Uterus (tissue), 4 donors: ENCODE data around the gene SYNPO. TPM values are rescaled to one million over a fixed set of nuclear protein-coding genes. Genes with fewer than 3 reads are reported as not detected.

ENCODE experiments used
- DNase-seq, 2 donors: peaks; one replicate each; pipeline ENCODE4 v3.0.0-alpha.2; 2019 to 2020
- H3K27ac ChIP-seq, 2 donors: fragments of 200-600 bp; sonication (generic); 1 replicate in 1 of 2; 2 replicates in 1 of 2; pipeline ENCODE4 v1.5.1; 2016 to 2018
- H3K27me3 ChIP-seq, 2 donors: fragments of 200-600 bp; sonication (generic); one replicate each; pipeline ENCODE4 v1.5.1; 2018 to 2019; ENCODE audit warnings: control low read depth in 1 of 2
- H3K36me3 ChIP-seq, 2 donors: fragments of 200-600 bp; sonication (generic); one replicate each; pipeline ENCODE4 v1.5.1; 2019; ENCODE audit warnings: control low read depth in 1 of 2
- H3K4me1 ChIP-seq, 2 donors: fragments of 200-600 bp; sonication (generic); one replicate each; pipeline ENCODE4 v1.5.1; 2018 to 2019; ENCODE audit warnings: control low read depth in 1 of 2
- H3K4me3 ChIP-seq, 2 donors: fragments of 200-600 bp; sonication (generic); 1 replicate in 1 of 2; 2 replicates in 1 of 2; pipeline ENCODE4 v1.5.1; 2018 to 2019; ENCODE audit warnings: mild to moderate bottlenecking in 1 of 2
- H3K9me3 ChIP-seq, 2 donors: fragments of 200-600 bp; sonication (generic); one replicate each; pipeline ENCODE4 v1.5.1; 2019; ENCODE audit warnings: control low read depth in 1 of 2
- POLR2A ChIP-seq, 2 donors: fragments of 450-650 bp; IDR thresholded peaks; one replicate each; pipeline ENCODE4 v1.6.1; 2016; ENCODE audit warnings: antibody characterized with exemption in 2 of 2, mild to moderate bottlenecking in 1 of 2, moderate library complexity in 1 of 2
- intact Hi-C: fragments of 100-400 bp; cut with DNase I; formaldehyde crosslinking; loops from one replicate; pipeline ENCODE4 v1.15.1; 2023; ENCODE audit warnings: low total_unique reads
- total RNA-seq, 4 donors: library from RNA; depleted of rRNA in 3 of 4; stranded (reverse); fragments of >200 nt in 3 of 4; gene quantifications; one replicate each; pipeline versions ENCODE4 v1.1.0 to v1.2.4, GENCODE V29; 2014 to 2023
- TF ChIP-seq, protein P1 (sequence below), 4 experiments: fragments of 200-600 bp in 2 of 4; fragments of 450-650 bp in 2 of 4; sonication (generic) in 2 of 4; IDR thresholded peaks; one replicate each; pipeline ENCODE4 v1.5.1; 2016 to 2019; ENCODE audit warnings: antibody characterized with exemption in 4 of 4, mild to moderate bottlenecking in 2 of 4, moderate library complexity in 1 of 4
- donor health status: DM: yes; HTN: yes; CAD: no.

SYNPO gene
- total RNA-seq, 4 donors from 2014 or later, result 3.6 to 146 (median 10.6) TPM

DNA sequence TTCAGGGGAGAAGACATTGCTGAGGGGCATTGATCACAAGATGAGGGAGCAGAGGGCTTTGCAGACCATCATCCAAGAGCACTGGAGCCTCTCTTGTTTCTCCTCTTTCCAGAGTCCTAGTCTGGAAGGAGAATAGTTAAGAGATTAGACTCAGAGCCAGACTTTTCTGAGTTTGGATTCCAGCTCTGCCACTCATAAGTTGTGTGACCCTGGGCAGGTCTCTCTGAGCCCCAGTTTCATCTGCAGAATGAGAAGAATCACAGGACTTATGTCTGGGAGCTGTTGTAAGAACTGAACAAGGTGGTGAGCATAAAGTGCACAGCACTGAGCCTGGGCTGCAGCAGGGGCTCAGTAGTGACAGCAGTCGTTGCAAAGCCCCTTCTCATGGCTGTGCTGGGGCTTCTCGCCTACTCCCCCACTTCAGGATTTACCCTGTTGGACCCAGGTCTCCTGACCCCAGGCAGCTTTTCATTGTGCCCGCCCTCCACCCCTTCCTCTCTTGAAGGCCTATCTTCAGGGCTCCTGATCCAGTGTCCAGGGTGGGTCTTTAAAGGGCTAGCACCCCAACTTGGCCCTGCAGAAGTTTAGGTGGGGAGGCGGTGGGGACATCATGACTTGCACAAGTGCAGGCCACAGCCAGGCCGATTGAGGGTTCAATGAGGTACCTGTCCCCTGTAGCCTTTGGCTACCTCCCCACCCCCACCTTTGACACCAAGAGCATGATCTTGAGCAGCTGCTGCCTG, 1.5 kb downstream of the SYNPO start:
- Histone ChIP-seq H3K36me3 (no peaks in the 10 kb centered on the region), H3K4me1 (peaks cover 43 to 52% of the 10 kb centered on the region in 2 donors), H3K4me3 (no peak overlapping the region), H3K9me3 (no peaks in the 10 kb centered on the region), H3K27ac (peak overlapping the region; percentile 94), H3K27me3 (no peaks in the 10 kb centered on the region)
- TF ChIP-seq POLR2A (IDR thresholded peaks at IDR 0.05), result no peak
- TF ChIP-seq, protein P1, sequence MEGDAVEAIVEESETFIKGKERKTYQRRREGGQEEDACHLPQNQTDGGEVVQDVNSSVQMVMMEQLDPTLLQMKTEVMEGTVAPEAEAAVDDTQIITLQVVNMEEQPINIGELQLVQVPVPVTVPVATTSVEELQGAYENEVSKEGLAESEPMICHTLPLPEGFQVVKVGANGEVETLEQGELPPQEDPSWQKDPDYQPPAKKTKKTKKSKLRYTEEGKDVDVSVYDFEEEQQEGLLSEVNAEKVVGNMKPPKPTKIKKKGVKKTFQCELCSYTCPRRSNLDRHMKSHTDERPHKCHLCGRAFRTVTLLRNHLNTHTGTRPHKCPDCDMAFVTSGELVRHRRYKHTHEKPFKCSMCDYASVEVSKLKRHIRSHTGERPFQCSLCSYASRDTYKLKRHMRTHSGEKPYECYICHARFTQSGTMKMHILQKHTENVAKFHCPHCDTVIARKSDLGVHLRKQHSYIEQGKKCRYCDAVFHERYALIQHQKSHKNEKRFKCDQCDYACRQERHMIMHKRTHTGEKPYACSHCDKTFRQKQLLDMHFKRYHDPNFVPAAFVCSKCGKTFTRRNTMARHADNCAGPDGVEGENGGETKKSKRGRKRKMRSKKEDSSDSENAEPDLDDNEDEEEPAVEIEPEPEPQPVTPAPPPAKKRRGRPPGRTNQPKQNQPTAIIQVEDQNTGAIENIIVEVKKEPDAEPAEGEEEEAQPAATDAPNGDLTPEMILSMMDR (IDR thresholded peaks at IDR 0.05), result no peak
- no peak for DNase-seq
- intact Hi-C loops, result no loop called here

DNA sequence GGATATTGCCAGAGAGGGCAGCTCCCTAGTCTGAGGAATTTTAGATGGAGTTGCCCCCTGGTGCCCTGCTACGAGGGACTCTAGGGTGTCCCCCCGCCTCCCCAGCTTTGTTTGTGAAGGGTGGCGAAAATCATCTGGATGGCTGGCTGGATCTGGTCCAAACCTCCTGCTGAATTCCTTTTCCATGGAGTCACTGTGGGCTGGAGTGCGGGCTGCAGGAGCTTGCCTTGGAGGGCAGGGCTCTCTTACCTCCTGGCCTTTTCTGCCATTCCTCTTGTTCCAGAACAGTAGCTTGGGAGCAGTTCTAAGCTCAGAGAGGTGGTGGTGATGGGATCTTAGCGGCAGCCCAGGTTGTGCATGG, 2.1 kb downstream of the SYNPO start:
- TF ChIP-seq POLR2A (IDR thresholded peaks at IDR 0.05), result no peak
- TF ChIP-seq, protein P1 (IDR thresholded peaks at IDR 0.05), result no peak
- peaks cover 43 to 54% of the 10 kb centered on the region in 2 donors for H3K4me1 ChIP-seq

DNA sequence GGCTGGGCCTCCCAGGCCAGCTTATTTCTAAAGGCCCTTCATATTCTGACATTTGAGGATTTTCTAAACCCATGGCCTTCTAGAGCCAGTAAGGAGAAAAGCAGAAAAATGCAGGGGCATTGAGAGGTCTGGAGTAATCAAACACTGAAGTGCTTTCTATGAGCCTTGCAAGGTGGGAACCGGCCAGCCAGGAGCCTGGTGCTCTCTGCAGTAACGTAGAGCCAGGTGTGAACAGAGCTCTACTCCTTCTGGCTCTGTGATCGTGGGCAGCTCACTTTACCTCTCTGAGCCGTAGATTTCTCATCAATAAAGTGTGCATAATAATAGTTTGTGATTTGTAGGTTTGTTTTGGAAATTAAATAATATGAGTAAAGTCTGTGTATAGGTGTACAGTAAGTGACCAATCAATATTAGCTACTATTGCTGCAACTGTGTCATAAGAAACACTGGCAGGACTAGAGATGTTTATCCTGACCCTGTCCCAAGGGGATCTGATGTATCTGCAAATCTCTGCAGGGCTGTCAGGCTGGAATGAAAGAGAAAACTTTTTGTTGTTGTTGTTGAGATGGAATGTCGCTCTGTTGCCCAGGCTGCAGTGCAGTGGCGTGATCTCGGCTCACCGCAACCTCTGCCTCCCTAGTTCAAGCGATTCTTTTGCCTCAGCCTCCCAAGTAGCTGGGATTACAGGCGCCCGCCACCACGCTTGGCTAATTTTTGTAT, 2.7 kb downstream of the SYNPO start:
- peaks cover 43 to 60% of the 10 kb centered on the region in 2 donors for H3K4me1 ChIP-seq
- intact Hi-C loops, result no loop called here
- no peak for DNase-seq

More for the DNA sequence above, 2.1 kb downstream of the SYNPO start:
- DNase-seq, result peak; percentile 85 to 93
- intact Hi-C loops, result no loop called here
- Histone ChIP-seq H3K9me3 (no peaks in the 10 kb centered on the region), H3K27me3 (no peaks in the 10 kb centered on the region), H3K27ac (peak overlapping the region; percentile 94), H3K36me3 (no peaks in the 10 kb centered on the region), H3K4me3 (no peak overlapping the region)

DNA sequence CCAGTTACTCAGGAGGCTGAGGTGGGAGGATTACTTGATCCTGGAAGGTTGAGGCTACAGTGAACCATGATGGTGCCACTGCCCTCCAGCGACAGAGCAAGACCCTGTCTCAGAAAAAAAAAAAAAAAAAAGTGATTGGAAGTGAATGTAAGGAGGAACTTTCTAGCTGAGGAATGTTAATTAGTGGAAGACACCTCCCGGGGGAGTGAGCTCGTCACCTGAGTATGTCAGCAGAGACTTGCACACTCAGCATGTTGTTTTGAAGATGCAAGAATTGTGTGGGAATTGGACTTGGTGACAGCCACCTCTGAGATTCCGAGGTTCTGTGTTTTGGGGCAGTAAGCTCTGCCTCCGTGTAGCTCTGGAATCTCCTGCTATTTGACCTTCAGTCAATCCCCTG, 3.6 kb downstream of the SYNPO start:
- Histone ChIP-seq H3K27ac (peak overlapping the region; percentile 94), H3K4me1 (peaks cover 43 to 63% of the 10 kb centered on the region in 2 donors), H3K36me3 (no peaks in the 10 kb centered on the region), H3K9me3 (no peaks in the 10 kb centered on the region), H3K27me3 (no peaks in the 10 kb centered on the region), H3K4me3 (no peak overlapping the region)
- intact Hi-C loops, result no loop called here
- TF ChIP-seq, protein P1 (IDR thresholded peaks at IDR 0.05), result no peak
- no peak for TF ChIP-seq POLR2A (IDR thresholded peaks at IDR 0.05)
- no peak for DNase-seq

More for the DNA sequence above, 2.7 kb downstream of the SYNPO start:
- peak overlapping the region; percentile 94 for H3K27ac ChIP-seq
- no peaks in the 10 kb centered on the region for H3K9me3 ChIP-seq
- H3K4me3 ChIP-seq, result no peak overlapping the region
- TF ChIP-seq, protein P1 (IDR thresholded peaks at IDR 0.05), result no peak
- no peak for TF ChIP-seq POLR2A (IDR thresholded peaks at IDR 0.05)
- H3K36me3 ChIP-seq, result no peaks in the 10 kb centered on the region
- H3K27me3 ChIP-seq, result no peaks in the 10 kb centered on the region

DNA sequence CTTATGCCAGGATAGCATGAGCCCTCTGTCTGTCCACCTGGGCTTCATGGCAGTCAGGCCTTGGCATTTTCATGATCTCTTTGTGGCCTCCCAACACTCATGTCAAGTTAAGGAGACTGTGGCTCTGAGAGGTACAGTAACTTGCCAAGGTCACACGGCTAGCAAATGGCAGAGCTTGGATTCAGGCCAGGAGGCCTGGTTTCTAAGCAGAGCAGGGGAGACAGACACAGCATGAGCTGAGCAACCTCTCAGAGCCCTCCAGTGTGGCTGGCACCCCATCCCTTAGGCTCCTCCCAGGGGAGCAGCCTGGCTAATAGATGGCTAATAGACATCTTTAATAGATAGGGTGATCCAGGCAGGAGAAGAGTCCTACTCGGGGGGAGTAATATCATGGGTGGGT, 4.1 kb downstream of the SYNPO start:
- TF ChIP-seq, protein P1 (IDR thresholded peaks at IDR 0.05), result no peak
- no peak for TF ChIP-seq POLR2A (IDR thresholded peaks at IDR 0.05)
- Histone ChIP-seq H3K27me3 (no peaks in the 10 kb centered on the region), H3K9me3 (no peaks in the 10 kb centered on the region), H3K27ac (peak overlapping the region; percentile 94), H3K4me1 (peaks cover 40 to 60% of the 10 kb centered on the region in 2 donors), H3K4me3 (no peak overlapping the region), H3K36me3 (no peaks in the 10 kb centered on the region)
- DNase-seq, result no peak
- intact Hi-C loops, result no loop called here
